KBM-7 (cell line): ENCODE data around the gene KITLG.
A peak's percentile ranks its signal among the peaks of the same experiment; 100 is the strongest.
"Not testable (repeated sequence)": the region's sequence is repeated elsewhere in the genome, so short reads cannot be mapped to it uniquely, and the experiment has no call there.

Experiments used
- DNase-seq: peaks from one replicate; pipeline ENCODE4 v3.0.0-alpha.2; 2015
- in situ Hi-C: fragments of 300-500 bp; cut with MboI; formaldehyde crosslinking; loops from 2 replicates; pipeline ENCODE4 v1.14.3; 2020; ENCODE audit warnings: low sequenced_read_pairs, low pct_unique_long_range_greater_than_20kb, mixed read lengths

Gene KITLG

GRCh38 chr12:88549929-88550328, 30.3 kb downstream of the KITLG start:
- DNase-seq: no peak
- in situ Hi-C loops: no loop called here

DNA sequence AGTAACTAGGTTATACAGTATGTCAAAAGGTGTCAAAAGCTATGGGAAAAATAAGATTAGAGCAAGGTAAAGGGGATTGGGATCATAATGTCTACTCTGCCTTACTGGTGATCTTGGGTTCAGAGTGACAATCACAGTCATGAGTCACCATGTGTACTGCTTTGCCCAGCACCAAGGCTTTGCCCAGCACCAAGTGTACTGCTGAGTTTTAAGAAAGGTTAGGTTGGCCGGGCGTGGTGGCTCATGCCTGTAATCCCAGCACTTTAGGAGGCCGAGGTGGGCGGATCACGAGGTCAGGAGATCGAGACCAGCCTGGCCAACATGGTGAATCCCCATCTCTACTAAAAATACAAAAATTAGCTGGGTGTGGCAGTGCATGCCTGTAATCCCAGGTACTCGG, 32.3 kb downstream of the KITLG start:
- in situ Hi-C loops, DNase-seq: not testable (repeated sequence)

DNA sequence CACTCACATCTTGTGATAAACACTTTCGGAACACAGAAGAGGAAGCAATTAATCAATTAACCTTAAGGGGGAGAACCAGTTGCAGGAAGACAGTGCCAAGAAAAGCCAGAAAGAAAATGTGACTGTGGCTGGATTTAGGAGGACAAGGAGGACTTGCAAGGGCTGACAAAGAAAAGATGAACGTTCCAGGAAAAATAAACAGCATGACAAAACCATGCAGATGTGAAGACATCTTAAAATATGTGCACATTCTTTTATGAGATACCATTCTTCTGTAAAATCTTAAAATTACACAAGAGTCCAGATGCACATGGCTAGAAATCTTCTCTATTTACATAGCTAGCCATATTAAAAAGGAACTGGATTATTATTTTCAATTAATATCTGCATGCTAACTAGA, 33.4 kb downstream of the KITLG start:
- in situ Hi-C loops: no loop called here
- no peak for DNase-seq

DNA sequence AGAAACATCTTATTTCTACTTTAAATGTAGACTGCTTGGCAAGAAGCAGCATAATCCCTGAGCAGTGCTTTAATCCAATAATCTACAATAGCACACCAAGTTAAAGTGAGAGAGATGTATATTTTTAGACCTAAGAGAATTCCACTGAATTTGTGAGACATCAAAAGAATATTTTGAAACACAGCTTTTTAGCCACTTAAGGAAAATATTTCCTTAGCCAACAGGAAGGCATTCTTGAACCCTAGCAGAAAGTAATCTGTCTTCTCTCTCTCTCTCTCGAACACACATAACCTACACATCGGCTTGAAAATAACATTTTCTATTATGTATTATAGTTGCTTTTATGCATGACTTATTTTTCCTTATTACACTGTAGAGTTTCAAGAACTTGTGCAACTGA, 34.0 kb downstream of the KITLG start:
- DNase-seq: no peak
- in situ Hi-C loops: no loop called here

- DNase-seq: no peak
- in situ Hi-C loops: no loop called here
These were observed 35.0 kb downstream of the KITLG start for GRCh38 chr12:88544991-88545980.

- no peak for DNase-seq
- in situ Hi-C loops: no loop called here
These were observed 40.4 kb downstream of the KITLG start for GRCh38 chr12:88539893-88540292.

- DNase-seq: no peak
These were observed 41.6 kb downstream of the KITLG start for GRCh38 chr12:88538697-88539096.

GRCh38 chr12:88538250-88538649, 42.0 kb downstream of the KITLG start:
- in situ Hi-C loops: no loop called here
- no peak for DNase-seq

More at GRCh38 chr12:88538697-88539096, 41.6 kb downstream of the KITLG start:
- in situ Hi-C loops: no loop called here

GRCh38 chr12:88530868-88531267, 49.4 kb downstream of the KITLG start:
- no peak for DNase-seq
- in situ Hi-C loops: no loop called here

GRCh38 chr12:88529531-88530488, 50.5 kb downstream of the KITLG start:
- DNase-seq: no peak

GRCh38 chr12:88522961-88523360, 57.3 kb downstream of the KITLG start:
- in situ Hi-C loops: no loop called here

More at GRCh38 chr12:88529531-88530488, 50.5 kb downstream of the KITLG start:
- in situ Hi-C loops: no loop called here

GRCh38 chr12:88520436-88520820, 59.8 kb downstream of the KITLG start:
- in situ Hi-C loops: no loop called here

More at GRCh38 chr12:88522961-88523360, 57.3 kb downstream of the KITLG start:
- no peak for DNase-seq

DNA sequence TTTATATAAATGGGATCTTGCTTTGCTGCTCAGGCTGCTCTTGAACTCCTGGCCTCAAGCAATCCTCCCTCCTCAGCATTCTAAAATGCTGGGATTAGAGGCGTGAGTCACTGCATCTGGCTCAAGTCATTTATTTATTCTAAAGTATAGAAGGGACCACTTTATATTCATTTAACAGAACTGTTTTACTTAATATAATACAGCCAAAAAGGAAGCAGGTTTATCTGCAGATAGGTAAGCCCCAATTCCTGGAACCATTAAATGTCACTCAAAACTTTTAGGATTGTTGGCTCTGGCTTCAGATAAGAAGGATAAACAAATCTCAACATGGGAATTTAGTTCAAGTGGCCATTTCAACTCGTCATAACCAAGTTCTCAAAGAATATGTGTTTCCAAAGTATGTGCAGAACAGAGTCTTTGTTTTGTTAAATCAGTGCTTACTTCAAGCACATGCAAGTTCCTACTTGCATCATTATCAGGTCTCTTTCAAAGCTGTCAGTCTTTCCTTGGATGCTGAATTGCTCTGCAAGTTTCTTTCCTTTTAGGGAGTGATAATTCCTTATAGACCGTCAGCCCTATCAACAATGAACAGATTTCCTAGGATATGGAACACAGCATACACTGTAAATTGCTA, 60.4 kb downstream of the KITLG start:
- DNase-seq: no peak
- in situ Hi-C loops: no loop called here

More at GRCh38 chr12:88520436-88520820, 59.8 kb downstream of the KITLG start:
- no peak for DNase-seq

DNA sequence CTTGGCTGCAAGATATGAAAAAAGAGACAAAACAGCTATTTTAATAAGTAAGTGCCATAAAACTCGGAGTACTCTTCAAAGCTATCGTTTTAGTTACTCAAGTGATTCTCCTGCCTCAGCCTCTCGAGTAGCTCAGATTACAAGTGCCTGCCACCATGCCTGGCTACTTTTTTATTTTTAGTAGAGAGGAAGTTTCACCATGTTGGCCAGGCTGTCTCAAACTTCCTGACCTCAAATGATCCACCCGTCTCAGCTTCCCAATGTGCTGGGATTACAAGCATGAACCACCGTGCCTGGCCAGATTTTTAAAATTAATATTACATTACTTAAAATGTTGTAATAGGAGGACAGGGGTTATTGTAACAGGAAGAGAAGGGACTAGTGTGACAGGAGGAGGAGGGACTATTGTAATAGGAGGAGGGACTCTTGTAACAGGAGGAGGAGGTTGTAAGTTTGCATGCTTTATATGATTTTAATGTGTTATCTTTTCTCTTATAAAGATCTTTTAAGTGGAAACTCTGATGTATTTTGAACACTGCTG, 61.3 kb downstream of the KITLG start:
- peak; percentile 53 for DNase-seq
- in situ Hi-C loops: no loop called here

DNA sequence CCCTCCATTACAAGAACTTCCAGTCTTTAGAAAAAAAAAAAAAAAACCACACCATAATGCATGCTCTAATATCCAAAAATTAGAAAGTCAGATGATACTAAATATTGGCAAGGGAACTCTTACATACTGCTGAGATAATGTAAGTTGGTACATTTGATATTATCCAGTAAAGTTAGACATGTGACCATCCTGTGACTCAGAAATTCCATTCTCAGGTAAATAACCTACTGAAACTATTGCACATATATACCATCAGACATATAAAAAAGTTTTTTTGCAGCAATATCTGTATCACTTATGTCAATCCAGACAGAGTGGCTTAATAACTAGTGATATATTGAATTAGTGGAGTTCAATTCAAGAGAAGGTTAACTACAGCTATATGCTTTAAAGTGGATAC, 63.5 kb downstream of the KITLG start:
- no peak for DNase-seq
- in situ Hi-C loops: no loop called here

DNA sequence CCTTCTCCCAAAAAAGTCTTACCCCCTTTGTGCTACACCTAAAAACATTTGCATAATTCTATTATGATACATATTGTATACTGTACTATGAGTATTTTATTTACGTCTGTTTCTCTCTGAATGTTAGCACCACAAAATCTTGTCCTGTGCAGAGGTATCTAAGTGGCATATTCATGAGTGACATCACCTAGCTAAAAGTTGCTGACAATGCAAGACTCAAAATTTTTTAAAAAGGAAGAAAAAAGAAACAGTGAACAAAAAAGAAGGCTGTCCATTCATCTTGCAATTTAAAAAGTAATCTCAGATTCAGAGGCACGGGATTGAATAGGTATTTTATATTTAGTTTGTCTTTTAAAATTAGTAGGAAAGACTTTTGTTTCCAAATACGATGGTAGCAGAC, 69.4 kb downstream of the KITLG start:
- in situ Hi-C loops: no loop called here
- no peak for DNase-seq

DNA sequence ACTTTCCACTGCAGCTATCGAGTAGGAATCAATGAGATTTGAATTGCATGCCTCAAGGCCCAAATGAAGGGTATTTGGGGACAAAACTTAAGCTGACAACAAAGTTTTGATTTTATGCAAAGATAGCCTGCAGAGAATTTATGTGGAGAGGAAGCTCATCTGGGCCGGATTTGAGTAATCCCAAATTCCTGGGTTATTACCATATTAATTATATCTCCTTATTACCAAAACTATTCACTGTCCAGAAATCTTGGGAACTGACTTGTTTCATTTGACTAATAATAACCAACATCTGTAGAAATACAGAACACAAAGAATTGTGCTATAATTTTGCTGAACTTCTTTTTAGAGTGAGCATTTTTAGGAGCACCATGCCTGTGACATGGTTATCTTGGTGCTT, 70.4 kb downstream of the KITLG start:
- in situ Hi-C loops: no loop called here
- DNase-seq: no peak

DNA sequence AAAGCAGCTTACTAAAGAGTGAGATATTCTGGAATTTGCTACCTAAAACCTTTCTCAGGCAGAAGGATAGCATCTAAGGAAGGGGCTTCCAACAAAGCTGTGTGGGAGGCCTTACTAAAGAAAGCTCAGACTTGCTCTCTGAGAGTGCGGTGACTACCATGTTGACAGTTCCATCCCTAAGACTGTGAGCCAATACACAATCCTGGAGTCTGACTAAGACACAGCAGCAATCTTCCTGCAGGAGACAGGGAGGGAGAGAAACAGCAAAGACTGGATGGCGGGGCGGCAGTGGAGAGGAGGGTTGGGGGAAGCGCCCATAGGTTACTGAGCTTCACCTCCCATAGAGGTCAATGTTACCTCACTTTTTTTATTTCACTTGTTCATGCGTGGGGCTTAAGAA, 70.9 kb downstream of the KITLG start:
- DNase-seq: no peak
- in situ Hi-C loops: no loop called here

DNA sequence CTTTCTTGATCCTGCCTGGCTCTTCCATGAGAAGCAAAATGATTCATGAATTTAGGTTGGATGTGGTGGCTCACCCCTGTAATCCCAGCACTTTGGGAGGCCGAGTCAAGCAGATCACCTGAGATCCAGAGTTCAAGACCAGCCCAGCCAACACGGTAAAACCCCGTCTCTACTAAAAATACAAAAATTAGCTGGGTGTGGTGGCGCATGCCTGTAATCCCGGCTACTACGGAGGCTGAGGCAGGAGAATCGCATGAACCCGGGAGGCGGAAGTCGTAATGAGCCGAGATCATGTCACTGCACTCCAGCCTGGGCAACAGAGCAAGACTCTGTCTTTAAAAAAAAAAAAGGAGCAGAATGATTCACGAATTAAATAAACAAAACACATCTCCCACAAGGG, 72.4 kb downstream of the KITLG start:
- DNase-seq, in situ Hi-C loops: not testable (repeated sequence)
